Measurements from ENCODE around the gene FHOD3. TPM values are rescaled to one million over a fixed set of nuclear protein-coding genes. Genes with fewer than 3 reads are reported as not detected.

Gene FHOD3
- total RNA-seq, 1 experiment from 2014 or later = 10.6 TPM

GRCh38 chr18:36326771-36327170 lies 29.3 kb downstream of the FHOD3 start:
- 0 out of 2 replicates have a peak, but pooled peaks cover 4% of the 10 kb centered on the region for H3K79me2 ChIP-seq (ENCODE audit: low read depth)
- H3K9me2 ChIP-seq (ENCODE audit: insufficient read depth) = no peaks in the 10 kb centered on the region
- POLR2A ChIA-PET (ENCODE audit: unreplicated experiment) = no interaction called here

GRCh38 chr18:36327352-36328316 lies 30.1 kb downstream of the FHOD3 start:
- Histone ChIP-seq H3K27ac (no peak overlapping the region), H3K4me3 (no peak overlapping the region), H3K4me1 (replicated peaks; ENCODE audit: insufficient read depth) (no peaks in the 10 kb centered on the region; the same call in 1 of the 2 replicates), H3K9me2 (ENCODE audit: insufficient read depth) (no peaks in the 10 kb centered on the region), H3K27me3 (ENCODE audit: insufficient read depth, low read depth) (no peaks in the 10 kb centered on the region), H4K20me1 (ENCODE audit: insufficient read depth) (no peaks in the 10 kb centered on the region), H3K4me2 (no peak overlapping the region), H3F3A (ENCODE audit: insufficient read depth, low read depth) (no peaks in the 10 kb centered on the region), H2AFZ (no peak overlapping the region), H3K79me2 (ENCODE audit: low read depth) (no peaks in the 10 kb centered on the region), H3K9me3 (ENCODE audit: insufficient read depth, low read depth) (no peaks in the 10 kb centered on the region), H3K36me3 (ENCODE audit: low read depth) (no peaks in the 10 kb centered on the region)
- ChIA-PET CTCF (no interaction called here), POLR2A (ENCODE audit: unreplicated experiment) (no interaction called here)
- DNase-seq = no peak
- intact Hi-C loops (cut with micrococcal nuclease; ENCODE audit: unreplicated experiment) = no loop called here
- BruUV-seq (replicated peaks) = no TSS peak
- TF ChIP-seq CTCF (conservative IDR thresholded peaks at IDR 0.05) (no peak), EZH2 (IDR thresholded peaks at IDR 0.05; ENCODE audit: low read depth) (no peak)

More at GRCh38 chr18:36326771-36327170, 29.3 kb downstream of the FHOD3 start:
- H3K27ac ChIP-seq = no peak overlapping the region
- H4K20me1 ChIP-seq (ENCODE audit: insufficient read depth) = no peaks in the 10 kb centered on the region
- peaks cover 3% of the 10 kb centered on the region; the same call in 1 of the 2 replicates for H3F3A ChIP-seq (ENCODE audit: insufficient read depth, low read depth)
- H3K27me3 ChIP-seq (ENCODE audit: insufficient read depth, low read depth) = no peaks in the 10 kb centered on the region
- no peak overlapping the region for H2AFZ ChIP-seq
- H3K4me1 ChIP-seq (replicated peaks; ENCODE audit: insufficient read depth) = peaks cover 6% of the 10 kb centered on the region
- no peak overlapping the region for H3K4me3 ChIP-seq
- TF ChIP-seq CTCF (conservative IDR thresholded peaks at IDR 0.05) (no peak), EZH2 (IDR thresholded peaks at IDR 0.05; ENCODE audit: low read depth) (no peak)
- CTCF ChIA-PET = no interaction called here
- no peaks in the 10 kb centered on the region for H3K36me3 ChIP-seq (ENCODE audit: low read depth)
- BruUV-seq (replicated peaks) = no TSS peak
- no peak for DNase-seq
- intact Hi-C loops (cut with micrococcal nuclease; ENCODE audit: unreplicated experiment) = no loop called here
- no peaks in the 10 kb centered on the region for H3K9me3 ChIP-seq (ENCODE audit: insufficient read depth, low read depth)
- no peak overlapping the region for H3K4me2 ChIP-seq

- Histone ChIP-seq H3K27me3 (ENCODE audit: insufficient read depth, low read depth) (no peaks in the 10 kb centered on the region), H3K9me3 (ENCODE audit: insufficient read depth, low read depth) (no peaks in the 10 kb centered on the region), H3K79me2 (ENCODE audit: low read depth) (no peaks in the 10 kb centered on the region), H4K20me1 (ENCODE audit: insufficient read depth) (no peaks in the 10 kb centered on the region), H3K4me3 (no peak overlapping the region), H3K36me3 (ENCODE audit: low read depth) (no peaks in the 10 kb centered on the region), H3K9me2 (ENCODE audit: insufficient read depth) (no peaks in the 10 kb centered on the region), H3K4me1 (replicated peaks; ENCODE audit: insufficient read depth) (no peaks in the 10 kb centered on the region; the same call in 1 of the 2 replicates), H3K27ac (no peak overlapping the region), H3K4me2 (no peak overlapping the region), H3F3A (ENCODE audit: insufficient read depth, low read depth) (no peaks in the 10 kb centered on the region), H2AFZ (no peak overlapping the region)
- no peak for DNase-seq
- TF ChIP-seq EZH2 (IDR thresholded peaks at IDR 0.05; ENCODE audit: low read depth) (no peak), CTCF (conservative IDR thresholded peaks at IDR 0.05) (no peak)
- intact Hi-C loops (cut with micrococcal nuclease; ENCODE audit: unreplicated experiment) = no loop called here
- CTCF ChIA-PET = no interaction called here
- POLR2A ChIA-PET (ENCODE audit: unreplicated experiment) = no interaction called here
- no TSS peak for BruUV-seq (replicated peaks)
These were observed 30.9 kb downstream of the FHOD3 start for GRCh38 chr18:36328385-36328858.

Data from PC-9 (cell line).